GM18909 (cell line): ENCODE results near the gene MERTK.
"Not testable (repeated sequence)": the region's sequence is repeated elsewhere in the genome, so short reads cannot be mapped to it uniquely, and the experiment has no call there.

Source experiments
- ATAC-seq: cut with Tn5 transposase; IDR thresholded peaks from one replicate; pipeline ENCODE4 v1.9.1; 2021; ENCODE audit warnings: mild to moderate bottlenecking; ENCODE audit not compliant: unreplicated experiment, poor library complexity

Gene MERTK

DNA sequence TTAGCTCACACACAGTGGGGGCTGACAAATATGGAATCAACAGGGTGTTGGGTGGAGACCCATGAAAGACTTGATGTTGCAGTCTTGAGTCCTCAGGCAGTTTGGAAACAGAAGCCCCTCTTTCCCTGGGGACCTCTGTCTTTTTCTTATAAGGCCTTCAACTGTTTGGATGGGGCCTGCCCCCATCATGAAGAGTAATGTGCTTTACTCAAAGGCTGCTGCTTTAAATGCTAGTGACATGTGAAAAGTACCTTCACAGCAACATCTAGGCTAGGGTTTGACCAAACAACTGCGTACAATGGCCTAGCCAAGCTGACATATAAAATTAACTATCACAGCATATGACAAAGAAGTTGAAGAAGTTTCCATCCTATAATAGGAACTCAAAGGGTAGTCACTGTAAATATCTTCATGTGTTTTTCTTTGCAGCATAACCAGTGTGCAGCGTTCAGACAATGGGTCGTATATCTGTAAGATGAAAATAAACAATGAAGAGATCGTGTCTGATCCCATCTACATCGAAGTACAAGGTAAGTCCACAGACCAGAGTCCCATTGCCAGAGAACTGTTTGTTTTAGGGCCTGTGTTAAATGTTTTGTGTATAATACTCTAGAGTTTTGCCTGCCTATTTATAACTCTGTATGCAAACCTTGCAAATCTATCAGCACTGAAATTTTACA is 46.3 kb downstream of the MERTK start:
- ATAC-seq, result no peak

DNA sequence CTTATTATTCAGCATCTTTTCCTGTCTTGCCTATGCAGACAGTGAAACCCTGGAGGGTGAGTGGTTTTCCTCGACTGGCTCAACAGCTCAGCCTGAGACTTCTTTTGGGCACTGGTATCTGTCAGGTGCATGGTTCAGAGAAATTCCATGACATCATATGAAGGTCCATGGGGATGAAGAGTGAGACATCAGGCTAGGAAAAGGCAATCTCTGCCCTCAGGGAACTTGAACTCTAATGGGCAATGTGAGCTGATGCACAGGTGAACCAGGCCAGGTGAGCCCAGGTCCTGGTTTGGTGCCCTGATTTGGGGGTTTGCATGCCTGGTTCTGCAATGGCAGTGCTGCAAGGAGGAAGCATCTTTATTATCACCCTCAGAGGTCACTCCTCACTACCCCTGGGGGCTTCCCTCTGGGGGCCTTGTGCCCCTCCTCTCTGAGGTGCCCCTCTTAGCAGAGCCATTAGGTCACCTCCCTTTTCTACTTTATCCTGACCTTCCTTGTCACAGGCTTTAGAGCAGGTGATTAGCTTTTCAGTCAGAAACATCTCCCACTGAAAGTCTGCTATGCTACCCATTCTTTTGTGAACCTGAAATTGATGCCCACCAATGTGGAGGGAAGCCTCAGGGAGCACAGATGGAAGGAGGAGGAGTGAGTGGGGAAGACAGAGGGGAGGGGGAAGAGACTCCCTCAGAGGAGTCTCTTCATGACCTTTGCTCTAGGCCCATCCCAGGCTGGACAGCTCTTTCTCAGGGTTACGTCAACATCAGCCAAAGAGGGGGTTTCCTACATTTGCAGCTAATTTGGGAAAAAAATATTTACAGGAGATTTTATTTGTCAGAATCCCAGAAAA is 47.3 kb downstream of the MERTK start:
- ATAC-seq, result no peak

DNA sequence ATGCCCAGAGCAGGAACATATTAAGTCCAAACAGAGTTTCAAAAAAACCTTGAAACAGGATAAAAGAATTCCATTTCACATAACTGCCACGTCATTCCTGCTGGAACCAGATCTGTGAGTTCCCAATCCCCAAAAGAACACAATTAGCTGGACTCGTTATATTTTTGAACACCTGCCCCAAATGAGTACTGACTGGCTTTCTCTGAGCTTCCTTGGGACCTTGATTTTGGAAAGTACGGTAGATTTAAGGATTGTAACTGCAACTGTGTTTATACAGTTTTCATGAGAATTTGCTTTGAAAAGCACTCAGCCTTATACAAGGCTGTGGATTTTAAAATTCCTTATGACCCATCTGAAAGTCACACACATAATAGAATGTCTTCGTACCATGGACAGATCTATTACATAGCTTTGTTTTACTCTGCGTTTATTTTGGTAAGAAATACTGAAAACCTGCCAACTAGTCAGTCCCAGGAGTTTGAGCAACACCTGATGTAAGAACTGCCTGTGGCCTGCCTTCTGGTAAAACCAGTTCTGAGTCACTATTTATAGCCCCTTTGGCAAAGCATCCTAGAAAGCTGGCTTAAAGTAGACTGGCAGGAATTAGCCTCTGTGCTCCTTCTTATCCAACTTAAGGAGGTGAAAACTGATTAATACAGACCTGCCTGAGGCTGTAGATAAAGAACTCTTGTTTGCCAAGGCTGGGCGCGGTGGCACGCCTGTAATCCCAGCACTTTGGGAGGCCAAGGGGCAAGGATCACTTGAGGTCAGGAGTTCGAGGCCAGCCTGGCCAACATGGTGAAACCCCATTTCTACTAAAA is 48.1 kb downstream of the MERTK start:
- ATAC-seq, result no peak

DNA sequence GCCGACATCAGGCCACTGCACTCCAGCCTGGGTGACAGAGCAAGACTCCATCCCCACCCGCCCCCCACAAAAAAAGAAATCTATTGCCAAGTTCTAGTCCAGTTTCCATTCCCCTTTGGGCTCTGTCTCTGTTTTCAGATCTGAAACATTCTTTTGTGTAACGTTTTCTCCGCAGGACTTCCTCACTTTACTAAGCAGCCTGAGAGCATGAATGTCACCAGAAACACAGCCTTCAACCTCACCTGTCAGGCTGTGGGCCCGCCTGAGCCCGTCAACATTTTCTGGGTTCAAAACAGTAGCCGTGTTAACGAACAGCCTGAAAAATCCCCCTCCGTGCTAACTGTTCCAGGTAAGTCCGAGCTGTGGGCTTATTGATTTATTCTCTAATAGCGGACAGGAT is 48.8 kb downstream of the MERTK start:
- no peak for ATAC-seq

DNA sequence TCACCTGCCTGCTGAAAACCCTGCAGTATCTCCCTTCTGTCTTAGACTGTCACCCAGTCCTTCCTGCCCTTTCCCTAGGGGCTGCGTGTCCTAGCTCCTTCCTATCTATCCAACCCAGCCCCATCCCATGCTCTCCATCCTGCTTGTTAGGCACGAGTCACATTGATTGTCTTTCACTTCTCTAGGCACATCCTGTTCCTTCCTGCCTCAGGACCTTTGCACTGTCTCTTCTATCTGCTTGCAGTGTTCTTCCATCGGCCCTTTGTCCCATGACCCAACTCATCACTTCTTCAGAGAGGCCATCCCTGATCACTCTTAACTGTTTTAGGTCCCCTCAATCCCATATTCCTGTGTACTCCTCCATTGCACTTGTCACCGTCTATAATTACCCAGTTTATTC is 50.4 kb downstream of the MERTK start:
- no peak for ATAC-seq

DNA sequence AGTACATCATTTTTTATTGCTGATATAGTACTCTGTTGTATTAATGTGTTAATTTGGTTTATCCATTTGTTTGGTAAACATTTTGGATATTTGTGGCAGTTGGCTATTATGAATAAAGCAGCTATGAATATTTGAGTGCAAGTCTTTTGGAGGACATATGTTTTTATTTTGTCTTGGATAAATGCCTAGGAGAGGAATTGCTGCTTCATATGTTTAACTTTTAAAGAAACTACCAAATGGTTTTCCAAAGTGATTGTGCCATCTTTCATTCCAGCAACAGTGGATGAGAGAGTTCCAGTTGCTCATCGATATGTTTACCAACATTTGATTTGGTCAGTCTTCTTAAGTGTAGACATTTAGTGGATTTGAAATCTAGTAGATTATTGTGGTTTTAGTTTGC is 51.8 kb downstream of the MERTK start:
- no peak for ATAC-seq

DNA sequence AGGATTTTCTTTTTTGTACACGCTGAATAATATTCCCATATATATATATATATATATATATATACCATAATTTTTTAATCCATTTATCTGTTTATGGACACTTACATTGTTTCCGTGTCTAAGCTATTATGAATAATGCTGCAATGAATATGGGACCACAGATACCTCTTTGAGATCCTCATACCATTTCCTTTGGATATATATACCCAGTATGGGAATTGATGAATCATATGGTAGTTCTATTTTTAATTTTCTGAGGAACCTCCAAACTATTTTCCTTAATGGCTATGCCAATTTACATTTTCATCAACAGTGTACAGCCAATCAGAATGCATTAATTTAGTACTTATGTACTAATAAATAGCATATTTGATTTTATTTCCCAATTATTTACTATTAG is 53.1 kb downstream of the MERTK start:
- no peak for ATAC-seq

DNA sequence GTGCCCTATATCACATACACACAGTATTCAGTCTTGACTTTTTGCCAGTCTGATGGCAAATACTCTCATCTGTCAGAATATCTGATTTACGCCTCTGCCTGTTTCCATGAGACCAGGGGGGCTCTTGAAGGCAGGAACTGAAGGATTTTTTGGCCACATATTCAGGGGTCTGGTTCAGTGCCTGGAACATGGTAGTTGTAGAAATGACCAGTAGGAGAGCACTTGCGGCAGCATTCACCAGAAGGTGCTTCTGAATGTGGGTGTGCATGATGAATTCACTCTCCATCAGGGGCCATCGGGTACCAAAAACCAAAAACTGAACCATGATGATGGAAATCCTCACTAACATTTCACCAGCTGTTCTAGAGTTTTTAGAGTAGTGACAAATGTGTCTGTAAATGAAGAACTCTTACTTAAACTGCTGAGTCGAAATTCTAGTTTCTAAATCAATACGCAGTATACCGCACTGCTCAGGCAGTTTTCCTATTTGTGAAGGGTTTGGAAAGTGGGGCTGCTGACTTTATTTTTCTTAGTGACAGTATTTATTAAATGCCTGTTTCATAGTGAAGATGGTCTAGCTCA is 54.6 kb downstream of the MERTK start:
- no peak for ATAC-seq

DNA sequence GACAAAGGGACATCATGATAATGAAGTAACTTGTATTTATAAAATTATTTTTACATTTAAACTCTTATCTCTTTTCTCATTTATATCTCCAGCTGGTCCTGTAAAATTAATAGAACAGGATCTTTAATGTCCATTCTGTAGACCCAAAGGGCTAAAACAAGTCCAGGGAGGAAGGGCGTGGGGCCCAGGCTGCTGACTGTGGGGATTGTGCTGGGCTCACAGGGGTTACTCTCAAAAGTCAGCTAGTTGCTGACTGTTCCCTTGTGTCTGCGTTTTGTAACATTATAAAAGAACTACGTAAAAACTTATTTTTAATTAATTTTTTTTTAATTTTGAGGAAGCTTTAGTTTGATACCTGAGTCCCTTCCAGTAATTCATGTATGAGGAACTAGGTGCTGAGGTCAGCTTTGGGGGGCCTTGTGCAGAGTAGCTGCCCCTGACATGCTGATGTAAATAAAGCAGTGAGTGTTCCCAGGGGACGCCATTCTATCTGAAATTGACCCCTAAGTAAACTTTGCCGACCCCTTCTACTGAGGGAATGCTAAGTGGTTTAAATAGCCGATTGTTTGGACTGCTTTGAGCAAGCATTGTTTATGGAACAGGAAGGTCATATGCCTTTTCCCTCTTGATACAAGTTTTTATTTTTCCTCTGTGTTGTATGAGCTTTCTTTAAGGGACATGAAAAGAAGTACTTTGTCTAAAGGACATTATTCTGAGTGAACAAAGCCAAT is 56.4 kb downstream of the MERTK start:
- ATAC-seq, result no peak

DNA sequence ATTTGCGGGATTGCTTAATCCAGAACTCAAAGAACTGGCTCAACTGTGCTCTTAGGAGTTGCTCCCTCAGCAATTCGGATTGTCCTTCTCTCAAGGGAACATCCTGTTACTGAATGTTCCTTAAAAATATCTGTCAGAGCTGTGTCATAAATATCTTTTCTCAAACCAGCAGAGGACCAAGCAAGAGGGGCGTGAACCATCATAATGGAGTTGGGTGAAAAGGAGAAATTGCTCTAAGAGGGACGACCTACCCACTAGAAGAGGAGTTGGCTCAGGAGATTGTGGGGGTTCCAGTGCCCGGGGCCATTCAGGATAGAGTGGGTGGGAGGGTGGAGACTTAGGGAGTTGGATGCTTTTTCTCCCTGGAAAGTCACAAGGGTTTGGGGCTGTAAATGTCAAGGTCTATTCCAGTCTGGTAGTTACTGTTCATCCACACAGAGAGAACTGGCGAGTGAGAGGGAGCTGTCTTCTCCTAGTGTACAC is 59.5 kb downstream of the MERTK start:
- no peak for ATAC-seq

DNA sequence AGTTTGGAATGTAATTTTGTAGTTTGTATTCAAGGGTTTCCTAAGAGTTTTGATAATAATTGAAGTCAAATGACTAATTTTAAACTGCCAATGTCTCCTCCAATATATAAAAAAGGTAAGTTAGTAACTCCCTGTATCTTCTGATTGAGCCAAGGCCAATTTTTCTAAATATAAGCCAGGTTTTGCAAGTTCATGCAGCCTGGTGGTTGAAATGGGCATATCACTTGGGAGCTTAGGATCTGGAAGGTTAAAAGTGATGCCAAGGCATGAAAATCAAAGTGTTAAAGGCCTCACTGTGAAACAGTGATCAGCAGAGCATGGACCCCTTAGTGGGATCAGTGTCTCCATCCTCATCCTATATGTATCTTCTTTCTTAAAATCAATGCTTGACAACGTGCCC is 60.5 kb downstream of the MERTK start:
- no peak for ATAC-seq

DNA sequence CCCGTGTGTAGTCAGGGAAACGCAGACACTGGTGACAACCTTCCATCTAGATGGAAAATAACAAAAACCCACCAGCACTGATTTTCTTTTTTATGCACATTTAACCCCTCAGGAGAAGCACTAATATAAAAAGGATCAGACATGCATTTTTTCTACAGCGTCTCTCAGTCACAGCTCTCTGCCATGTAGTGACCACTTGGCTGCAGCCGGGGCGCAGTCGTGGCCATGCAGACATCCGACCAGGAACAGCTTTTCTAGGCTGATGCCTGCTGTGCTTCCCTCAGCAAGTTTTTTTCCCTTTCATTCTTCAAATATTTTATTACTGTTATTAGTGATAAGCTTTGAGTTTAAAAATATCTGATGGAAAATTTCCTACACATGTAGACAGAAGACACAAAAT is 63.3 kb downstream of the MERTK start:
- ATAC-seq, result no peak

DNA sequence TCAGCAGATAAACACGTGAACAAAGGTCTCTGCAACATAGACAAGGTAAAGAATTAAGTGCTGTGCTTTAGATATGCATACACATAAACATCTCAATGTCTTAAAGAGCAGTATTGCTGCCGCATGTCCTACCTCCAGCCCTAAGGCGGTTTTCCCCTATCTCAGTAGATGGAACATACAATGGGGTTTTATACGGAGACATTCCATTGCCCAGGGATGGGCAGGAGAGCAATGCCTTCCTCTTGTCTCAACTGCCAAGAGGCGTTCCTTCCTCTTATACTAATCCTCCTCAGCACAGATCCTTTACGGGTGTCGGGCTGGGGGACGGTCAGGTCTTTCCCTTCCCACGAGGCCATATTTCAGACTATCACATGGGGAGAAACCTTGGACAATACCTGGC is 64.7 kb downstream of the MERTK start:
- not testable (repeated sequence) for ATAC-seq

DNA sequence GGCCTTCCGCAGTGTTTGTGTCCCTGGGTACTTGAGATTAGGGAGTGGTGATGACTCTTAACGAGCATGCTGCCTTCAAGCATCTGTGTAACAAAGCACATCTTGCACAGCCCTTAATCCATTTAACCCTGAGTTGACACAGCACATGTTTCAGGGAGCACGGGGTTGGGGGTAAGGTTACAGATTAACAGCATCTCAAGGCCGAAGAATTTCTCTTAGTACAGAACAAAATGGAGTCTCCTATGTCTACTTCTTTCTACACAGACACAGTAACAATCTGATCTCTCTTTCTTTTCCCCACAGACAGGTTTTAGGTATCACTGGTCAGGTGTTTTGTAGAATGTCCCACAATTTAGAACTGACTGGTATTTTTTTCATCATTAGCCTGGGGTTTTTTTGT is 65.1 kb downstream of the MERTK start:
- not testable (repeated sequence) for ATAC-seq

DNA sequence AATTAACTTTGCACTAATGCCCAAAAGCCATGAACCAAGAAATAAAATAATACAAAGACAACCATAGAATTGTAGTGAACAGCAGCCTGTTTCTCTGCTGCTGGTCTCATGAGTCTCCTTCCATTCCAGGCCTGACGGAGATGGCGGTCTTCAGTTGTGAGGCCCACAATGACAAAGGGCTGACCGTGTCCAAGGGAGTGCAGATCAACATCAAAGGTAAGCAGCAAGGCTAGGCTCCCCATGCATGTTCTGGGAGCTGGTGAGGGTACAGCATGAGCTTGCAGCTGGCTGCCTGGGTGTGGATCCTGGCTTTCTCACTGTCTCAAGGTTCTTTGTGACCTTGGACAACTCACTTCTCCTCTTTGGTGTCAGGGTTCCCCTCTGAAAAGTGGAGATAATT is 66.7 kb downstream of the MERTK start:
- ATAC-seq, result no peak

DNA sequence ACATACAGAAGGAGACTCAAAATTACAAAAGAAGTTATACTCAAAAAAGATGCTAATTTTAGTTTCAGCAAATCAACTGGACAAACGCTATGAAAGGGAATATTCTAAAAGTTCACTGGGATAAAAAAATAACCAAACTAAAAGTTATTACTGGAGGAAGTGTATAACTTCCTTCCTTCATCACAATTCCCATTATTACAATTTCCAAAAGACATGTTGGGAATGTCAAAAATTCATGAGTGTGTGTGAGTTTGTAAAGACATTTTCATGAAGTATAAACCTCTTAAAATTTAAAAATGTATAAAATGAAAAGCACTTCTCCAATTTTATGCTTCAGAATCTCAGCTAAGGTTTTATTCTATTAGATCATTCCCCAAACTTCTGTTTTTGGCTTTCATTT is 67.8 kb downstream of the MERTK start:
- ATAC-seq, result no peak

DNA sequence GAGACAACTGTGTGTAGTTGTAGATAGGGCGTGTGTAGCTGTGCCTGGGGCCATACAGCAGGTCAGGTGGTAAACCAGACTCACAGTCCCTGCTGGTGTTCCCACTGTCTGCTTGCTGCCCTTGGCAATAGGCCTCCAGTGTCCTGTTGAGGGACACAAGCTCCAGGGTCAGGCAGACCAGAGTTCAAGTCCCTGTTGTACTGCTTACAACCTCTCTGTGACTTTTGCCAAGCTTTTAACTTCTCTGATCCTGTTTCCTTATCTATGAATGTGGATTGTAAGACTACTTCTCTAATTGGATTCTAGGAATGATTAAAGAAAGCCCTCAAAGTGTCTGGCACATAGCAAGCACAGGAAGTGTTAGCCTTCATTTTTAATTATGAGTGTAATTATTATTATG is 68.6 kb downstream of the MERTK start:
- ATAC-seq, result no peak

DNA sequence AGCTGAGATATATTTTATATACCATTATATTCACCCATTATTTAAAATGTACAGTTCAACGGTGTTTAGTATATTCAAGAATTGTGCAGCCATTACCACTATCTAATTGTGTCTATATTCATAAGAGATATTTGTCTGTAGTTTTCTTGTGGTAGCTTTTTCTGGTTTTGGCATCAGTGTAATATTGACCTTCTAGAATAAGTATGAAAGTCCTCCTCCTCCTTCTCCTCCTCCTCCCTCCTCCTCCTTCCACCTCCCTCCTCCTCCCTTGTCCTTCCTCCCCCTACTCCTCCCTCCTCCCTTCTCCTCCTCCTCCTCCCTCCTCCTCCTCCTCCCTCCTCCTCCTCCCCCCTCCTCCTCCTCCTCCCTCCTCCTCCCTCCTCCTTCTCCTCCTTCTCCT is 72.0 kb downstream of the MERTK start:
- ATAC-seq, result no peak

DNA sequence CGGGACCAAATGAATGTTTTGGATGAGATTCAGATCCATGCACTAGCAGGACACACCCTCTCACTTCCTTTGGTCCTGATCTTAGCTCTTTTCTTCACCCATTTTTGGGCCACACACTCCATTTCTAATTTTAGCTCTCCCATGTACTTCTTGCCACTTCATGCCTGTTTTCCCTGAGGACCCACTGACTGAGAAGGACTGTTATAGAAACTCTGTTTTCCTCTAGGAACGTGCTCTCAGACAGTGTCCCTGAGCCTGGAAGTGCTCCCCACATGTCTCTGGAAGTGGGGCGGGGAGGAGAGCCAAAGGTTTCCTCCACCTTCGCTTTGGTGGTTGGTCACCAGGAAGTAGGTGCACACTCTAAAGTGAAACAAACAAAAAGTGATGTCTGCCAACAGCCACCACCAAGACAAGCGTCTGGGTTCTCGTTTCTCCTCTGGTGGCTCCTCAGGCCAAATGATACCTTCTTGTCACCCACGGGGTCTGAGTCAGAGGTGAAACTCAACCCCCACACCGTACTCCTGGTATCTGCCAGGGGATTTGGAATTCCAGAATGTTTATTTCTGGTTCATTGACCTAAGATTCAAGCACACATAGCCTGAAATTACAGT is 74.7 kb downstream of the MERTK start:
- ATAC-seq, result no peak

DNA sequence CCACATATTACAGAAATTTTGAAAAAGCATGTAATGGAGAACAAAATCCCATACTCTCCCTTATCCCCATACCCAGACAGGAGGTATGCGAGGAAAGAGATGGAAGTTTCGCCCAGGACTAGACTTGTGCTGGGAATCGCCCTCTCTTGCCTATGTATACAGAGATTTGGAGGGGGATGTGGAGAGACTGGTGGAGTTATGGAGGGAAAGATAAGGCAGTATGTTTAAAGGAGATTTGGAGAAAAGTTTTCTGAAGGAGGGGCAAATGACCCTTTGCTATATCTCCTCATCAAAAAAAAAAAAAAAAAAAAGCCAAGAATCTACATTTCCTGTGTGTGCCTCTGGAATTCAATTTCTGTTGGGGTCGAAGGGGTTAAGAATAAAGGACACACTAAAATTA is 75.3 kb downstream of the MERTK start:
- no peak for ATAC-seq
